ENCODE measurements around the gene PSTPIP2.
A peak's percentile ranks its signal among the peaks of the same experiment; 100 is the strongest.
"Not testable (repeated sequence)": the region's sequence is repeated elsewhere in the genome, so short reads cannot be mapped to it uniquely, and the experiment has no call there.

The PSTPIP2 gene

GRCh38 chr18:45976974-45977373, 95.1 kb downstream of the PSTPIP2 start:
- no peak for DNase-seq

- no peak for DNase-seq
Observed at GRCh38 chr18:45976566-45976965, 95.5 kb downstream of the PSTPIP2 start.

GRCh38 chr18:45974088-45974536, 97.9 kb downstream of the PSTPIP2 start:
- DNase-seq = peak; percentile 51

GRCh38 chr18:45967007-45967706, 104.9 kb downstream of the PSTPIP2 start, which contains the start of gene EPG5:
Gene EPG5, minus strand, starts transcription at chr18:45967329. Its CDS starts 90 bp downstream, at chr18:45967239.
- DNase-seq = peak; percentile 76

GRCh38 chr18:45964913-45965312, 107.1 kb downstream of the PSTPIP2 start:
- DNase-seq = not testable (repeated sequence)

GRCh38 chr18:45962866-45963265, 109.2 kb downstream of the PSTPIP2 start:
- DNase-seq = no peak

GRCh38 chr18:45962461-45962860, 109.6 kb downstream of the PSTPIP2 start:
- no peak for DNase-seq

- DNase-seq = not testable (repeated sequence)
Observed at GRCh38 chr18:45959484-45959883, 112.6 kb downstream of the PSTPIP2 start.

GRCh38 chr18:45958730-45959129, 113.3 kb downstream of the PSTPIP2 start:
- DNase-seq = no peak

- no peak for DNase-seq
Observed at GRCh38 chr18:45958027-45958426, 114.0 kb downstream of the PSTPIP2 start.

GRCh38 chr18:45957100-45957499, 115.0 kb downstream of the PSTPIP2 start:
- DNase-seq = no peak

GRCh38 chr18:45954070-45954934, 117.8 kb downstream of the PSTPIP2 start:
- DNase-seq = no peak

GRCh38 chr18:45951016-45951714, 120.9 kb downstream of the PSTPIP2 start:
- no peak for DNase-seq

GRCh38 chr18:45945669-45946068, 126.4 kb downstream of the PSTPIP2 start:
- no peak for DNase-seq

GRCh38 chr18:45940724-45941123, 131.3 kb downstream of the PSTPIP2 start:
- DNase-seq = no peak

GRCh38 chr18:45939236-45939635, 132.8 kb downstream of the PSTPIP2 start:
- DNase-seq = no peak

GRCh38 chr18:45938488-45938935, 133.5 kb downstream of the PSTPIP2 start:
- no peak for DNase-seq

GRCh38 chr18:45935591-45936335, 136.3 kb downstream of the PSTPIP2 start:
- DNase-seq = no peak
